Endothelial cell of umbilical vein (primary cell): Measurements from ENCODE around the gene NEURL1B.

Experiments
- CTCF ChIP-seq, 2 donors: IDR thresholded peaks; 1 replicate in 1 of 2; 2 replicates in 1 of 2; pipeline ENCODE4 v1.5.1; 2011; ENCODE audit warnings: low read length in 2 of 2, mild to moderate bottlenecking in 2 of 2, moderate library complexity in 2 of 2, control low read depth in 1 of 2, inconsistent platforms in 1 of 2, low read depth in 1 of 2; ENCODE audit not compliant: insufficient read depth in 1 of 2; ENCODE audit errors: extremely low read depth in 1 of 2
- EZH2 ChIP-seq: IDR thresholded peaks from 2 replicates; pipeline ENCODE4 v1.6.1; 2012; ENCODE audit warnings: borderline replicate concordance, low read depth, mild to moderate bottlenecking, moderate library complexity, low read length, inconsistent platforms; ENCODE audit not compliant: severe bottlenecking
- FOS ChIP-seq: IDR thresholded peaks from 2 replicates; pipeline ENCODE4 v1.6.1; 2011; ENCODE audit warnings: mild to moderate bottlenecking, low read length, moderate library complexity, borderline replicate concordance; ENCODE audit not compliant: insufficient read depth
- JUN ChIP-seq: IDR thresholded peaks from 2 replicates; pipeline ENCODE4 v1.6.1; 2011; ENCODE audit warnings: borderline replicate concordance, low read depth; ENCODE audit not compliant: insufficient read length, insufficient read depth
- MAX ChIP-seq: IDR thresholded peaks from 2 replicates; pipeline ENCODE4 v1.6.1; 2011; ENCODE audit not compliant: insufficient read depth, insufficient read length
- MYC ChIP-seq: IDR thresholded peaks from one replicate; pipeline ENCODE4 v1.6.1; 2011; ENCODE audit warnings: mild to moderate bottlenecking, low read depth, low read length
- POLR2A ChIP-seq: IDR thresholded peaks from 2 replicates; pipeline ENCODE4 v1.6.1; 2012; ENCODE audit warnings: low read depth, mild to moderate bottlenecking, control low read depth, low read length
- POLR2AphosphoS5 ChIP-seq: IDR thresholded peaks from 2 replicates; pipeline ENCODE4 v1.6.1; 2012; ENCODE audit warnings: low read depth, mild to moderate bottlenecking, control low read depth, low read length, moderate library complexity; ENCODE audit not compliant: insufficient read depth

- no peak for TF ChIP-seq EZH2
- no peak for TF ChIP-seq POLR2AphosphoS5
- no peak for TF ChIP-seq POLR2A
- no peak for TF ChIP-seq CTCF (IDR thresholded peaks at IDR 0.05; ENCODE audit: extremely low read depth in 1 of 2, insufficient read depth in 1 of 2, low read depth in 1 of 2, low read length in 2 of 2)
- no peak for TF ChIP-seq MAX
- TF ChIP-seq FOS, result no peak
- no peak for TF ChIP-seq JUN
- no peak for TF ChIP-seq MYC
These were observed 19.0 kb downstream of the NEURL1B start for GRCh38 chr5:172659909-172660628.
